ENCODE data around the gene LIPG.
A peak's percentile ranks its signal among the peaks of the same experiment; 100 is the strongest.

The LIPG gene

GRCh38 chr18:49640741-49641140 lies 78.9 kb downstream of the LIPG start (continued):
- TF ChIP-seq SALL2 (tag by site-specific recombination; IDR thresholded peaks at IDR 0.05; ENCODE audit: borderline replicate concordance) (no peak), ZNF426 (tag by site-specific recombination; IDR thresholded peaks at IDR 0.05) (no peak), PATZ1 (tag by site-specific recombination; IDR thresholded peaks at IDR 0.05) (no peak)

- CTCF ChIA-PET, result interaction anchor here (0.5 kb wide), 1 partner anchor 1194 kb away, joined by 3 read pairs; no protein-coding TSS in a partner anchor
- POLR2A ChIA-PET, result no interaction called here
- Histone ChIP-seq H3K27ac (ENCODE audit: extremely low read depth, low read depth, low read length) (no peak overlapping the region), H3K36me3 (ENCODE audit: control insufficient read depth in 2 of 2, insufficient read depth in 1 of 2, low read length in 2 of 2) (no peaks in the 10 kb centered on the region), H3K4me3 (ENCODE audit: low read depth, low read length) (no peak overlapping the region), H3K4me1 (ENCODE audit: control insufficient read depth, insufficient read depth, low read length) (no peaks in the 10 kb centered on the region; the same call in none of the 2 replicates), H3K9me3 (ENCODE audit: control insufficient read depth, insufficient read depth, low read depth, low read length) (no peaks in the 10 kb centered on the region)
- TF ChIP-seq ZNF660 (tag by site-specific recombination; IDR thresholded peaks at IDR 0.05) (no peak), ZFHX2 (tag by site-specific recombination; conservative IDR thresholded peaks at IDR 0.05) (no peak), FEZF1 (tag by site-specific recombination; IDR thresholded peaks at IDR 0.05) (no peak), ZSCAN16 (tag by site-specific recombination; IDR thresholded peaks at IDR 0.05) (no peak), PRDM6 (tag by site-specific recombination; IDR thresholded peaks at IDR 0.05) (no peak), GLI4 (tag by site-specific recombination; IDR thresholded peaks at IDR 0.05) (no peak), ZNF324 (tag by site-specific recombination; IDR thresholded peaks at IDR 0.05) (no peak), ZNF148 (tag by site-specific recombination; IDR thresholded peaks at IDR 0.05; ENCODE audit: borderline replicate concordance) (no peak), ZNF623 (tag by site-specific recombination; IDR thresholded peaks at IDR 0.05) (no peak), ELK4 (IDR thresholded peaks at IDR 0.05; ENCODE audit: borderline replicate concordance, low read depth, low read length) (no peak), MZF1 (tag by site-specific recombination; IDR thresholded peaks at IDR 0.05; ENCODE audit: borderline replicate concordance) (no peak)
These were observed 83.3 kb downstream of the LIPG start for GRCh38 chr18:49645196-49645595.

GRCh38 chr18:49645841-49646351 lies 84.0 kb downstream of the LIPG start:
- Histone ChIP-seq H3K4me1 (ENCODE audit: control insufficient read depth, insufficient read depth, low read length) (no peaks in the 10 kb centered on the region; the same call in none of the 2 replicates), H3K27ac (ENCODE audit: extremely low read depth, low read depth, low read length) (no peak overlapping the region), H3K4me3 (ENCODE audit: low read depth, low read length) (no peak overlapping the region), H3K9me3 (ENCODE audit: control insufficient read depth, insufficient read depth, low read depth, low read length) (no peaks in the 10 kb centered on the region), H3K36me3 (ENCODE audit: control insufficient read depth in 2 of 2, insufficient read depth in 1 of 2, low read length in 2 of 2) (no peaks in the 10 kb centered on the region)
- POLR2A ChIA-PET, result no interaction called here
- CTCF ChIA-PET, result interaction anchor here (1.0 kb wide), 1 partner anchor 65 kb away, joined by 3 read pairs; no protein-coding TSS in a partner anchor
- TF ChIP-seq ZFHX2 (tag by site-specific recombination; conservative IDR thresholded peaks at IDR 0.05) (peak; percentile 94), ZNF404 (tag by site-specific recombination; IDR thresholded peaks at IDR 0.05) (no peak), MYNN (tag by site-specific recombination; IDR thresholded peaks at IDR 0.05; ENCODE audit: borderline replicate concordance) (no peak), EGR2 (tag by site-specific recombination; IDR thresholded peaks at IDR 0.05; ENCODE audit: low read depth) (peak; percentile 90), MZF1 (tag by site-specific recombination; IDR thresholded peaks at IDR 0.05; ENCODE audit: borderline replicate concordance) (peak; percentile 89; the same call in 1 of the 2 replicates)
